Smooth muscle cell (in vitro differentiated cells): ENCODE data around the gene TTLL1. TPM values are rescaled to one million over a fixed set of nuclear protein-coding genes. Genes with fewer than 3 reads are reported as not detected.

ENCODE experiments used
- DNase-seq: peaks from one replicate; lab custom pipeline; 2025; ENCODE audit not compliant: unreplicated experiment; lab: John Stamatoyannopoulos, UW
- H2AFZ ChIP-seq: fragments of 200-600 bp; sonication (generic); 2 replicates; pipeline ENCODE4 v1.6.0; 2016; ENCODE audit warnings: antibody characterized with exemption, low read depth, mild to moderate bottlenecking
- H3F3A ChIP-seq: fragments of 200-600 bp; sonication (generic); 2 replicates; pipeline ENCODE4 v1.6.0; 2017; ENCODE audit warnings: antibody characterized with exemption, low read depth
- H3K27ac ChIP-seq: fragments of 200-600 bp; sonication (generic); 2 replicates; pipeline ENCODE4 v1.5.1; 2016; ENCODE audit warnings: low read depth, mild to moderate bottlenecking
- H3K27me3 ChIP-seq: fragments of 200-600 bp; sonication (generic); 2 replicates; pipeline ENCODE4 v1.6.1; 2016; ENCODE audit warnings: low read depth, mild to moderate bottlenecking
- H3K36me3 ChIP-seq: fragments of 200-600 bp; sonication (generic); 2 replicates; pipeline ENCODE4 v1.5.1; 2016; ENCODE audit warnings: low read depth
- H3K4me1 ChIP-seq: fragments of 200-600 bp; sonication (generic); 2 replicates; pipeline ENCODE4 v1.5.1; 2016; ENCODE audit warnings: low read depth
- H3K4me2 ChIP-seq: fragments of 200-600 bp; sonication (generic); 2 replicates; pipeline ENCODE4 v1.6.0; 2016; ENCODE audit warnings: mild to moderate bottlenecking
- H3K4me3 ChIP-seq: fragments of 200-600 bp; sonication (generic); 2 replicates; pipeline ENCODE4 v1.5.1; 2016; ENCODE audit warnings: mild to moderate bottlenecking
- H3K79me2 ChIP-seq: fragments of 200-600 bp; sonication (generic); 2 replicates; pipeline ENCODE4 v1.6.0; 2016; ENCODE audit warnings: low read depth, mild to moderate bottlenecking
- H3K9ac ChIP-seq: fragments of 200-600 bp; sonication (generic); 2 replicates; pipeline ENCODE4 v1.6.0; 2016; ENCODE audit warnings: low read depth
- H3K9me3 ChIP-seq: fragments of 200-600 bp; sonication (generic); replicated peaks from 2 replicates; pipeline ENCODE4 v1.5.1; 2016; ENCODE audit warnings: low read depth
- H4K20me1 ChIP-seq: fragments of 200-600 bp; sonication (generic); 2 replicates; pipeline ENCODE4 v1.6.0; 2016; ENCODE audit warnings: low read depth
- WGBS: methylation state at CpG from one replicate; pipeline ENCODE4 v1.1.7; 2016; ENCODE audit warnings: low lambda C conversion rate; 5-methylcytosine and 5-hydroxymethylcytosine counted together
- polyA plus RNA-seq: library from polyadenylated mRNA; unstranded; fragments of >200 nt; fragmentation: Nextera tagmentation; extraction: Ambion mirVana; gene quantifications from 2 replicates; pipeline ENCODE4 v1.2.1, GENCODE V29; 2016
- total RNA-seq: library from RNA; depleted of rRNA; stranded (reverse); fragments of >200 nt; gene quantifications from 2 replicates; pipeline ENCODE4 v1.2.3, GENCODE V29; 2014
- TF ChIP-seq, protein P1 (sequence below): fragments of 200-600 bp; sonication (generic); IDR thresholded peaks from 2 replicates; pipeline ENCODE4 v1.5.1; 2017; ENCODE audit warnings: borderline replicate concordance, mild to moderate bottlenecking, antibody characterized with exemption; ENCODE audit not compliant: insufficient read depth, poor library complexity, severe bottlenecking

Gene TTLL1
- total and polyA plus RNA-seq, 2 experiments from 2014 or later, result 12.7 to 17.7 TPM

DNA sequence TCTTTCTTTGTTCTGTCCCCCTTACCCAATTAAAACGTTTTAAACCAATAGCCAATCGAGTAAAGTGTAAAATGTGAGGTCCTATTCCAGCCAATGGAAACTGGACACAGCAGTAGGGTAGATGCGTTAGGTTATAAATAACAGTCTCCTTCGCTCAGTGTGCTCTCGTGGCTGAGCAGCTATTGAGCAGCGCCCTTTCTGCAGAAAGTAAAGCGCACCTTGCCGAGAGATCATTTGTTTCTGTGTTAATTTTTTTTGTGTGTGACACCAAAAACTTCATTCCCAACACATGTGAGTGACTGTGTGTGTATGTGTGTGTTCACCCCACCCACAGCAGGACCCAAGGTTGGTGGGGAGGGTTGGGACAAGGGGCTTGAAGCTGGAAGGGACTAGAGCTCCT, 7.2 kb upstream of the TTLL1 start:
- no peaks in the 10 kb centered on the region for H3F3A ChIP-seq
- H3K36me3 ChIP-seq, result no peaks in the 10 kb centered on the region
- H4K20me1 ChIP-seq, result no peaks in the 10 kb centered on the region
- no peak overlapping the region for H3K27ac ChIP-seq
- H3K9me3 ChIP-seq, result no peaks in the 10 kb centered on the region
- H3K4me3 ChIP-seq, result no peak overlapping the region
- no peak overlapping the region for H2AFZ ChIP-seq
- H3K4me2 ChIP-seq, result no peak overlapping the region
- TF ChIP-seq, protein P1, sequence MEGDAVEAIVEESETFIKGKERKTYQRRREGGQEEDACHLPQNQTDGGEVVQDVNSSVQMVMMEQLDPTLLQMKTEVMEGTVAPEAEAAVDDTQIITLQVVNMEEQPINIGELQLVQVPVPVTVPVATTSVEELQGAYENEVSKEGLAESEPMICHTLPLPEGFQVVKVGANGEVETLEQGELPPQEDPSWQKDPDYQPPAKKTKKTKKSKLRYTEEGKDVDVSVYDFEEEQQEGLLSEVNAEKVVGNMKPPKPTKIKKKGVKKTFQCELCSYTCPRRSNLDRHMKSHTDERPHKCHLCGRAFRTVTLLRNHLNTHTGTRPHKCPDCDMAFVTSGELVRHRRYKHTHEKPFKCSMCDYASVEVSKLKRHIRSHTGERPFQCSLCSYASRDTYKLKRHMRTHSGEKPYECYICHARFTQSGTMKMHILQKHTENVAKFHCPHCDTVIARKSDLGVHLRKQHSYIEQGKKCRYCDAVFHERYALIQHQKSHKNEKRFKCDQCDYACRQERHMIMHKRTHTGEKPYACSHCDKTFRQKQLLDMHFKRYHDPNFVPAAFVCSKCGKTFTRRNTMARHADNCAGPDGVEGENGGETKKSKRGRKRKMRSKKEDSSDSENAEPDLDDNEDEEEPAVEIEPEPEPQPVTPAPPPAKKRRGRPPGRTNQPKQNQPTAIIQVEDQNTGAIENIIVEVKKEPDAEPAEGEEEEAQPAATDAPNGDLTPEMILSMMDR, result no peak
- no peaks in the 10 kb centered on the region for H3K4me1 ChIP-seq
- H3K79me2 ChIP-seq, result no peaks in the 10 kb centered on the region
- H3K9ac ChIP-seq, result no peak overlapping the region
- no peaks in the 10 kb centered on the region for H3K27me3 ChIP-seq
- WGBS, result 82% methylated on average over 8 of the region's 8 CpGs
- DNase-seq, result no peak

DNA sequence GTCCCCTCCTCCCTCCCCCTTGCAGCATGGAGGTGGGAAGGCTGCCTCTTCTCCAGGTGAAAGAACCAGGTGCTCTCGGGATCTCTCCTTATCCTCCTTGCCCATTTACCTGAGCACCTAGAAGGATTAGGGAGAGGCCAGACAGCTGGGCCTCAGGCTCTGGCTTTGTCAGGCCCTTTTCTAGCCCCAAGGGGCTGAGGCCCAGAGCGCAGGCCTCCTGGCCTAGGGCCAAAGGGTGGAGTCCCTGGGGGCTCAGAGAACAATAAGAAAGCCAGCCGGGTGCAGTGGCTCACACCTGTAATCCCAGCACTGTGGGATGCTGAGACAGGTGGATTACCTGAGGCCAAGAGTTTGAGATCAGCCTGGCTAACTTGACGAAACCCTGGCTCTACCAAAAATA, 5.4 kb upstream of the TTLL1 start:
- no peaks in the 10 kb centered on the region for H3F3A ChIP-seq
- H3K79me2 ChIP-seq, result no peaks in the 10 kb centered on the region
- no peaks in the 10 kb centered on the region for H4K20me1 ChIP-seq
- H3K4me2 ChIP-seq, result no peak overlapping the region
- DNase-seq, result no peak
- TF ChIP-seq, protein P1, result no peak
- H3K9me3 ChIP-seq, result no peaks in the 10 kb centered on the region
- H3K27ac ChIP-seq, result no peak overlapping the region
- H3K27me3 ChIP-seq, result no peaks in the 10 kb centered on the region
- no peak overlapping the region for H2AFZ ChIP-seq
- no peak overlapping the region for H3K4me3 ChIP-seq
- no peak overlapping the region for H3K9ac ChIP-seq
- WGBS, result 78% methylated on average over 4 of the region's 4 CpGs
- no peaks in the 10 kb centered on the region for H3K36me3 ChIP-seq
- H3K4me1 ChIP-seq, result no peaks in the 10 kb centered on the region

GRCh38 chr22:43094085-43094484, 4.9 kb upstream of the TTLL1 start:
- Histone ChIP-seq H3K36me3 (no peaks in the 10 kb centered on the region), H3F3A (no peaks in the 10 kb centered on the region), H4K20me1 (no peaks in the 10 kb centered on the region), H3K27me3 (no peaks in the 10 kb centered on the region), H3K79me2 (no peaks in the 10 kb centered on the region), H3K4me2 (no peak overlapping the region), H3K9ac (no peak overlapping the region), H2AFZ (no peak overlapping the region), H3K9me3 (no peaks in the 10 kb centered on the region), H3K4me1 (no peaks in the 10 kb centered on the region), H3K4me3 (no peak overlapping the region), H3K27ac (no peak overlapping the region)
- WGBS, result 75% methylated on average over 7 of the region's 7 CpGs
- DNase-seq, result no peak
- TF ChIP-seq, protein P1, result no peak

GRCh38 chr22:43092085-43092484, 2.9 kb upstream of the TTLL1 start:
- no peak overlapping the region for H3K4me2 ChIP-seq
- H4K20me1 ChIP-seq, result no peaks in the 10 kb centered on the region
- H3K4me1 ChIP-seq, result no peaks in the 10 kb centered on the region
- no peak overlapping the region for H2AFZ ChIP-seq
- no peaks in the 10 kb centered on the region for H3F3A ChIP-seq
- TF ChIP-seq, protein P1, result no peak
- no peaks in the 10 kb centered on the region for H3K9me3 ChIP-seq
- WGBS, result 88% methylated on average over 9 of the region's 9 CpGs
- no peak overlapping the region for H3K4me3 ChIP-seq
- H3K79me2 ChIP-seq, result no peaks in the 10 kb centered on the region
- no peaks in the 10 kb centered on the region for H3K27me3 ChIP-seq
- no peak for DNase-seq
- H3K27ac ChIP-seq, result no peak overlapping the region
- H3K36me3 ChIP-seq, result no peaks in the 10 kb centered on the region
- H3K9ac ChIP-seq, result no peak overlapping the region
